GM23248 (cell line): ENCODE data around the gene ANKDD1A. TPM values are rescaled to one million over a fixed set of nuclear protein-coding genes. Genes with fewer than 3 reads are reported as not detected.

Experiments
- DNase-seq: peaks from one replicate; pipeline ENCODE4 v3.0.0-alpha.2; 2015
- H2AFZ ChIP-seq: fragments of 200-600 bp; sonication (generic); 2 replicates; pipeline ENCODE4 v1.6.1; 2016; ENCODE audit warnings: antibody characterized with exemption
- H3F3A ChIP-seq: fragments of 200-600 bp; sonication (generic); 2 replicates; pipeline ENCODE4 v1.6.1; 2016; ENCODE audit warnings: mild to moderate bottlenecking, antibody characterized with exemption, mixed run types; ENCODE audit not compliant: insufficient read depth
- H3K27ac ChIP-seq: fragments of 200-600 bp; sonication (generic); 2 replicates; pipeline ENCODE4 v1.5.1; 2016; ENCODE audit warnings: mild to moderate bottlenecking
- H3K27me3 ChIP-seq: fragments of 200-600 bp; sonication (generic); replicated peaks from 2 replicates; pipeline ENCODE4 v1.6.1; 2016; ENCODE audit warnings: mild to moderate bottlenecking; ENCODE audit not compliant: insufficient read depth
- H3K36me3 ChIP-seq: fragments of 200-600 bp; sonication (generic); 2 replicates; pipeline ENCODE4 v1.6.1; 2016; ENCODE audit warnings: low read depth, mild to moderate bottlenecking
- H3K4me1 ChIP-seq: fragments of 200-600 bp; sonication (generic); 2 replicates; pipeline ENCODE4 v1.6.1; 2016; ENCODE audit warnings: mild to moderate bottlenecking; ENCODE audit not compliant: insufficient read depth
- H3K4me2 ChIP-seq: fragments of 200-600 bp; sonication (generic); one replicate; pipeline ENCODE4 v1.6.1; 2016; ENCODE audit warnings: mild to moderate bottlenecking; ENCODE audit not compliant: unreplicated experiment
- H3K4me3 ChIP-seq: fragments of 200-600 bp; sonication (generic); 2 replicates; pipeline ENCODE4 v1.5.1; 2016; ENCODE audit warnings: mild to moderate bottlenecking
- H3K79me2 ChIP-seq: fragments of 200-600 bp; sonication (generic); 2 replicates; pipeline ENCODE4 v1.6.1; 2016; ENCODE audit warnings: mild to moderate bottlenecking; ENCODE audit not compliant: insufficient read depth
- H3K9ac ChIP-seq: fragments of 200-600 bp; sonication (generic); 2 replicates; pipeline ENCODE4 v1.6.1; 2016; ENCODE audit warnings: mild to moderate bottlenecking
- H3K9me2 ChIP-seq: fragments of 200-600 bp; sonication (generic); 2 replicates; pipeline ENCODE4 v1.6.1; 2016; ENCODE audit warnings: mixed run types, mild to moderate bottlenecking, moderate library complexity; ENCODE audit not compliant: insufficient read depth
- H3K9me3 ChIP-seq: fragments of 200-600 bp; sonication (generic); one replicate; pipeline ENCODE4 v1.6.1; 2017; ENCODE audit warnings: low read depth
- H4K20me1 ChIP-seq: fragments of 200-600 bp; sonication (generic); 2 replicates; pipeline ENCODE4 v1.6.0; 2016; ENCODE audit not compliant: insufficient read depth
- EZH2 ChIP-seq: fragments of 200-600 bp; sonication (generic); IDR thresholded peaks from 2 replicates; pipeline ENCODE4 v1.6.1; 2018; ENCODE audit warnings: antibody characterized with exemption, mild to moderate bottlenecking; ENCODE audit not compliant: insufficient read depth, poor library complexity, severe bottlenecking
- EZH2phosphoT487 ChIP-seq: fragments of 200-600 bp; sonication (generic); IDR thresholded peaks from 2 replicates; pipeline ENCODE4 v1.6.1; 2018; ENCODE audit warnings: antibody characterized with exemption, moderate library complexity, mild to moderate bottlenecking, low read depth; ENCODE audit not compliant: insufficient read depth
- WGBS, 2 experiments: methylation state at CpG; one replicate each; pipeline ENCODE4 v1.1.6; 2015 to 2017; ENCODE audit warnings: low lambda C conversion rate in 2 of 2, low coverage in 1 of 2; ENCODE audit errors: missing lambda C conversion rate in 2 of 2; 5-methylcytosine and 5-hydroxymethylcytosine counted together
- in situ Hi-C: fragments of 300-500 bp; cut with MboI; formaldehyde crosslinking; loops from 2 replicates; pipeline ENCODE4 v1.15.0; 2020
- polyA plus RNA-seq: library from polyadenylated mRNA; unstranded; fragments of >200 nt; fragmentation: Nextera tagmentation; extraction: Ambion mirVana; gene quantifications from 2 replicates; pipeline ENCODE4 v1.2.1, GENCODE V29; 2016
- total RNA-seq: library from RNA; depleted of rRNA; stranded (reverse); fragments of >200 nt; shearing (Covaris generic); gene quantifications from 2 replicates; pipeline ENCODE4 v1.2.3, GENCODE V29; 2014

Gene ANKDD1A
- total and polyA plus RNA-seq, 2 experiments from 2014 or later = 2.7 to 3.1 TPM

GRCh38 chr15:64959128-64959527, 47.4 kb downstream of the ANKDD1A start:
- H3F3A ChIP-seq = no peaks in the 10 kb centered on the region
- no peak for DNase-seq
- 92 to 97% methylated on average over 9 of the region's 9 CpGs for WGBS, 2 experiments

GRCh38 chr15:64960153-64960552, 48.5 kb downstream of the ANKDD1A start:
- TF ChIP-seq EZH2phosphoT487 = no peak
- no peak for TF ChIP-seq EZH2
- in situ Hi-C loops = no loop called here
- 92% methylated on average over 6 of the region's 6 CpGs for WGBS, 2 experiments

More at GRCh38 chr15:64959128-64959527, 47.4 kb downstream of the ANKDD1A start:
- Histone ChIP-seq H2AFZ (no peak overlapping the region), H4K20me1 (no peaks in the 10 kb centered on the region), H3K4me2 (no peak overlapping the region), H3K36me3 (peaks cover 51% of the 10 kb centered on the region), H3K27ac (no peak overlapping the region), H3K9ac (no peak overlapping the region), H3K4me3 (no peak overlapping the region), H3K27me3 (no peaks in the 10 kb centered on the region), H3K9me2 (no peaks in the 10 kb centered on the region), H3K4me1 (no peaks in the 10 kb centered on the region), H3K9me3 (no peaks in the 10 kb centered on the region), H3K79me2 (no peaks in the 10 kb centered on the region)
- no peak for TF ChIP-seq EZH2phosphoT487
- no peak for TF ChIP-seq EZH2
- in situ Hi-C loops = no loop called here

GRCh38 chr15:64961013-64961412, 49.3 kb downstream of the ANKDD1A start:
- WGBS, 2 experiments = 85 to 90% methylated on average over 4 to 5 of the region's 5 CpGs
- in situ Hi-C loops = no loop called here

More at GRCh38 chr15:64960153-64960552, 48.5 kb downstream of the ANKDD1A start:
- Histone ChIP-seq H3K79me2 (no peaks in the 10 kb centered on the region), H3K9ac (no peak overlapping the region), H3K4me2 (no peak overlapping the region), H3K9me3 (no peaks in the 10 kb centered on the region), H3K9me2 (no peaks in the 10 kb centered on the region), H3K36me3 (peaks cover 56% of the 10 kb centered on the region), H3F3A (no peaks in the 10 kb centered on the region), H4K20me1 (no peaks in the 10 kb centered on the region), H3K27ac (no peak overlapping the region), H2AFZ (no peak overlapping the region), H3K4me3 (no peak overlapping the region), H3K4me1 (no peaks in the 10 kb centered on the region), H3K27me3 (no peaks in the 10 kb centered on the region)
- DNase-seq = no peak

GRCh38 chr15:64969401-64969800, 57.7 kb downstream of the ANKDD1A start:
- Histone ChIP-seq H3K36me3 (peaks cover 52% of the 10 kb centered on the region), H3K4me3 (no peak overlapping the region), H3K4me2 (no peak overlapping the region), H3K79me2 (no peaks in the 10 kb centered on the region), H3K9ac (no peak overlapping the region), H3K27ac (no peak overlapping the region), H4K20me1 (no peaks in the 10 kb centered on the region), H3K27me3 (no peaks in the 10 kb centered on the region), H3K9me3 (no peaks in the 10 kb centered on the region), H3K4me1 (no peaks in the 10 kb centered on the region), H3F3A (no peaks in the 10 kb centered on the region), H2AFZ (no peak overlapping the region), H3K9me2 (no peaks in the 10 kb centered on the region)
- DNase-seq = no peak
- in situ Hi-C loops = no loop called here
- TF ChIP-seq EZH2phosphoT487 = no peak
- WGBS, 2 experiments = 95 to 97% methylated on average over 1 of the region's 1 CpG

More at GRCh38 chr15:64961013-64961412, 49.3 kb downstream of the ANKDD1A start:
- H3F3A ChIP-seq = no peaks in the 10 kb centered on the region
- no peaks in the 10 kb centered on the region for H4K20me1 ChIP-seq
- no peak overlapping the region for H3K27ac ChIP-seq
- DNase-seq = no peak
- TF ChIP-seq EZH2 (no peak), EZH2phosphoT487 (no peak)
- H3K4me1 ChIP-seq = no peaks in the 10 kb centered on the region
- H3K9me2 ChIP-seq = no peaks in the 10 kb centered on the region
- H3K36me3 ChIP-seq = peaks cover 52% of the 10 kb centered on the region
- H3K4me2 ChIP-seq = no peak overlapping the region
- no peaks in the 10 kb centered on the region for H3K9me3 ChIP-seq
- no peak overlapping the region for H2AFZ ChIP-seq
- no peak overlapping the region for H3K9ac ChIP-seq
- H3K27me3 ChIP-seq = no peaks in the 10 kb centered on the region
- H3K79me2 ChIP-seq = no peaks in the 10 kb centered on the region
- H3K4me3 ChIP-seq = no peak overlapping the region

GRCh38 chr15:64970698-64971097, 59.0 kb downstream of the ANKDD1A start:
- TF ChIP-seq EZH2 = no peak
- no peak for TF ChIP-seq EZH2phosphoT487
- peaks cover 55% of the 10 kb centered on the region for H3K36me3 ChIP-seq
- H3F3A ChIP-seq = no peaks in the 10 kb centered on the region
- 97 to 98% methylated on average over 7 of the region's 7 CpGs for WGBS, 2 experiments
- no peak overlapping the region for H3K27ac ChIP-seq
- H3K9me2 ChIP-seq = no peaks in the 10 kb centered on the region
- DNase-seq = no peak
- no peak overlapping the region for H2AFZ ChIP-seq
- H3K9me3 ChIP-seq = no peaks in the 10 kb centered on the region
- H3K4me3 ChIP-seq = no peak overlapping the region
- no peaks in the 10 kb centered on the region for H3K79me2 ChIP-seq
- no peaks in the 10 kb centered on the region for H3K4me1 ChIP-seq
- in situ Hi-C loops = no loop called here
- no peaks in the 10 kb centered on the region for H3K27me3 ChIP-seq
- no peak overlapping the region for H3K9ac ChIP-seq
- no peaks in the 10 kb centered on the region for H4K20me1 ChIP-seq
- no peak overlapping the region for H3K4me2 ChIP-seq
